Neuronal stem cell (in vitro differentiated cells): Measurements from ENCODE around the gene FBXO47.

Experiments
- DNase-seq: peaks from one replicate; pipeline ENCODE4 v3.0.0-alpha.2; 2013; ENCODE audit warnings: low spot score
- H2AFZ ChIP-seq: one replicate; pipeline ENCODE4 v1.6.1; 2013; ENCODE audit warnings: mild to moderate bottlenecking, low read length, inconsistent platforms
- H2AK5ac ChIP-seq: 2 replicates; pipeline ENCODE4 v1.6.1; 2013; ENCODE audit warnings: low read depth, mild to moderate bottlenecking, inconsistent platforms, low read length, moderate library complexity, mixed read lengths
- H2BK120ac ChIP-seq: 2 replicates; pipeline ENCODE4 v1.6.1; 2013; ENCODE audit warnings: low read depth, mild to moderate bottlenecking, inconsistent platforms, low read length, moderate library complexity, mixed read lengths
- H2BK12ac ChIP-seq: one replicate; pipeline ENCODE4 v1.6.1; 2013; ENCODE audit warnings: low read length, inconsistent platforms
- H2BK15ac ChIP-seq: 2 replicates; pipeline ENCODE4 v1.6.1; 2013; ENCODE audit warnings: mild to moderate bottlenecking, low read length, inconsistent platforms, mixed read lengths
- H2BK5ac ChIP-seq: one replicate; pipeline ENCODE4 v1.6.1; 2013; ENCODE audit warnings: inconsistent platforms, mild to moderate bottlenecking, low read length, moderate library complexity
- H3K14ac ChIP-seq: one replicate; pipeline ENCODE4 v1.6.1; 2013; ENCODE audit warnings: low read length, inconsistent platforms
- H3K18ac ChIP-seq: 2 replicates; pipeline ENCODE4 v1.6.1; 2013; ENCODE audit warnings: low read length, inconsistent platforms
- H3K23ac ChIP-seq: 2 replicates; pipeline ENCODE4 v1.6.1; 2013; ENCODE audit warnings: low read depth, mild to moderate bottlenecking, mixed read lengths, low read length, inconsistent platforms; ENCODE audit not compliant: poor library complexity
- H3K27ac ChIP-seq: replicated peaks from 3 replicates; pipeline ENCODE4 v1.5.1; 2013; ENCODE audit warnings: low read length, inconsistent platforms
- H3K27me3 ChIP-seq, 3 experiments: 2 replicates each; pipeline ENCODE4 v1.6.1; 2013; ENCODE audit warnings: low read length in 3 of 3, mild to moderate bottlenecking in 2 of 3, inconsistent platforms in 1 of 3, low read depth in 1 of 3, mixed read lengths in 1 of 3, moderate library complexity in 1 of 3; ENCODE audit not compliant: control insufficient read depth in 3 of 3, insufficient read depth in 3 of 3
- H3K36me3 ChIP-seq, 2 donors: replicated peaks in 1 of 2; 2 replicates each; pipeline ENCODE4 v1.6.1; 2013; ENCODE audit warnings: low read length in 2 of 2; ENCODE audit not compliant: control insufficient read depth in 2 of 2, insufficient read depth in 2 of 2
- H3K4ac ChIP-seq: 2 replicates; pipeline ENCODE4 v1.6.1; 2013; ENCODE audit warnings: inconsistent platforms, mild to moderate bottlenecking, low read length, moderate library complexity
- H3K4me1 ChIP-seq, 2 donors: 1 replicate in 1 of 2; 2 replicates in 1 of 2; pipeline ENCODE4 v1.6.1; 2013; ENCODE audit warnings: low read length in 2 of 2, low read depth in 1 of 2; ENCODE audit not compliant: control insufficient read depth in 2 of 2, insufficient read depth in 1 of 2
- H3K4me2 ChIP-seq: one replicate; pipeline ENCODE4 v1.6.1; 2013; ENCODE audit warnings: mild to moderate bottlenecking, low read length, inconsistent platforms; ENCODE audit not compliant: insufficient read depth, poor library complexity, severe bottlenecking
- H3K4me3 ChIP-seq, 2 donors: 2 replicates each; pipeline ENCODE4 v1.5.1; 2013; ENCODE audit warnings: low read length in 2 of 2, mild to moderate bottlenecking in 2 of 2, inconsistent platforms in 1 of 2, moderate library complexity in 1 of 2
- H3K79me1 ChIP-seq: one replicate; pipeline ENCODE4 v1.6.1; 2013; ENCODE audit warnings: low read depth, mild to moderate bottlenecking, inconsistent platforms, low read length, moderate library complexity
- H3K9ac ChIP-seq: one replicate; pipeline ENCODE4 v1.6.1; 2013; ENCODE audit warnings: mild to moderate bottlenecking, low read depth, low read length, inconsistent platforms; ENCODE audit not compliant: poor library complexity
- H3K9me3 ChIP-seq, 2 donors: replicated peaks in 1 of 2; 2 replicates each; pipeline versions ENCODE3 to v1.6.1; 2013; ENCODE audit warnings: low read length in 2 of 2, mild to moderate bottlenecking in 2 of 2, inconsistent platforms in 1 of 2, low read depth in 1 of 2, mixed read lengths in 1 of 2, moderate library complexity in 1 of 2; ENCODE audit not compliant: control insufficient read depth in 2 of 2, insufficient read depth in 1 of 2
- H4K8ac ChIP-seq: one replicate; pipeline ENCODE4 v1.6.1; 2013; ENCODE audit warnings: low read depth, mild to moderate bottlenecking, inconsistent platforms, low read length, moderate library complexity
- H4K91ac ChIP-seq: one replicate; pipeline ENCODE4 v1.6.1; 2013; ENCODE audit warnings: low read length, low read depth, mild to moderate bottlenecking, inconsistent platforms; ENCODE audit not compliant: poor library complexity
- WGBS, 2 donors: extraction: QIAGEN DNeasy Blood & Tissue Kit; methylation state at CpG; one replicate each; pipeline ENCODE4 v1.1.7; 2013; ENCODE audit warnings: missing lambda C conversion rate in 2 of 2, mixed read lengths in 1 of 2; ENCODE audit not compliant: insufficient read length in 2 of 2, insufficient replicate concordance in 1 of 2; ENCODE audit errors: extremely low coverage in 2 of 2; 5-methylcytosine and 5-hydroxymethylcytosine counted together

The FBXO47 gene

DNA sequence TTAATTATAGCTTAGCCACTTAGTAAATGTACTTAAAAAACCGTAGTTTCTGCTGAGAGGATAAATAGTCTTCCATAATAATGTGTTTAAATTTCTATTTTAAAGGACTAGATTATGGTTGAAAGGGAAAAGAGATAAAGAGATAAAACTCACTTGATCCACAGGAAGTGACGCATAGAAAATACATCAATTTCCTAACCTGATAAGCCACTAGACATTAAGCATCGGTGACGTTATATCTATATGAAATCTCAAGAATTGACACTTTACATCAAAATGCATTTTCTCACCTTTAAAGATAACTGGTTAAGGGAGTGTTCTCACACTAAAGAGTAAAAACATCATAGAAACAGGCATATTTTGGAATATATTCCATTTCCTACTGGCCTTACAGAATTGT, 5.8 kb downstream of the FBXO47 start:
- DNase-seq: no peak
- no peak overlapping the region for H3K18ac ChIP-seq
- no CpG with 5 or more reads among the region's 4 CpGs for WGBS, 2 donors
- no peak overlapping the region for H2AFZ ChIP-seq
- peaks cover 0 to 4% (median 0%) of the 10 kb centered on the region in 3 experiments for H3K27me3 ChIP-seq
- no peak overlapping the region for H4K91ac ChIP-seq
- no peak overlapping the region for H2BK5ac ChIP-seq
- H3K14ac ChIP-seq: no peak overlapping the region
- no peak overlapping the region for H2BK12ac ChIP-seq
- no peak overlapping the region for H3K23ac ChIP-seq
- no peak overlapping the region for H2BK120ac ChIP-seq
- no peak overlapping the region for H4K8ac ChIP-seq
- peaks cover 0 to 1% of the 10 kb centered on the region in 2 donors for H3K9me3 ChIP-seq
- no peak overlapping the region for H3K27ac ChIP-seq
- no peak overlapping the region for H2BK15ac ChIP-seq
- no peak overlapping the region for H3K4ac ChIP-seq
- H2AK5ac ChIP-seq: no peak overlapping the region
- H3K9ac ChIP-seq: no peak overlapping the region
- no peaks in the 10 kb centered on the region for H3K79me1 ChIP-seq
- H3K4me1 ChIP-seq: no peaks in the 10 kb centered on the region
- no peak overlapping the region for H3K4me3 ChIP-seq
- no peak overlapping the region for H3K4me2 ChIP-seq
- no peaks in the 10 kb centered on the region for H3K36me3 ChIP-seq

DNA sequence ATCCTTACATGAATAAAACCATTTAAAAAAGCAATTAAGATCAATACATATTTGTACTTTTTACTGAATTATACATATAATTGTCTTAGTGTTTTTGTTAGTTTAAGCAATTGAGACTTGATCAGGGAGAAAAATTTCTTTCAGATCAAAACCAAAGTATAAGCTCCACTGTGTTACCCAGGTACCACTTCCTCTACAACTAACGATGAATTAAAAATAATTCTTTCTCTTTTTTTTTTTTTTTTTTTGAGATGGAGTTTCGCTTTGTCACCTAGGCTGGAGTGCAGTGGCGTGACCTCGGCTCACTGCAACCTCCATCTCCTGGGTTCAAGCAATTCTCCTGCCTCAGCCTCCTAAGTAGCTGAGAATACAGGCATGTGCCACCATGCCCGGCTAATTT, 6.8 kb downstream of the FBXO47 start:
- no peak overlapping the region for H3K4me3 ChIP-seq
- WGBS, 2 donors: no CpG with 5 or more reads among the region's 5 CpGs

DNA sequence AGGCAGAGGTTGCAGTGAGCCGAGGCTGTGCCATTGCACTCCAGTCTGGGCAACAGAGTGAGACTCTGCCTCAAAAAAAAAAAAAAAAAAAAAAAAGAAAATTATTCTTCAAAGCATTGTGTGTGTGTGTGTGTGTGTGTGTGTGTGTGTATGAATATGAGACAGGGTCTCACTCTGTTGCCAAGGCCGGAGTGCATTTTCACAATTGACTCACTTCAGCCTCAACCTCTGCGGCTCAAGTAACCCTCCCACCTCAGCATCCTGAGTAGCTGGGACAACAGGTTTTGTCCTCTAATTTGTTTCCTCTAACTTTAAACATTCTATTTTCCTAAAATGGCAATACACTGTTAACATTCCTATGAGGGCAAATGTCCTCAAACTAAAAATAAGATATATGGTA, 7.7 kb downstream of the FBXO47 start:
- Histone ChIP-seq H3K9me3 (no peaks in the 10 kb centered on the region), H2BK12ac (no peak overlapping the region), H3K27me3 (peaks cover 0 to 4% (median 0%) of the 10 kb centered on the region in 3 experiments), H3K4me2 (no peak overlapping the region), H3K23ac (no peak overlapping the region), H3K79me1 (no peaks in the 10 kb centered on the region), H3K9ac (no peak overlapping the region), H4K8ac (no peak overlapping the region), H3K27ac (no peak overlapping the region), H2BK15ac (no peak overlapping the region), H2AFZ (no peak overlapping the region), H2BK120ac (no peak overlapping the region), H3K36me3 (no peaks in the 10 kb centered on the region), H4K91ac (no peak overlapping the region), H2AK5ac (no peak overlapping the region), H2BK5ac (no peak overlapping the region), H3K4me3 (no peak overlapping the region), H3K4ac (no peak overlapping the region), H3K4me1 (no peaks in the 10 kb centered on the region), H3K18ac (no peak overlapping the region), H3K14ac (no peak overlapping the region)
- WGBS, 2 donors: no CpG with 5 or more reads among the region's 3 CpGs
- no peak for DNase-seq

More for the DNA sequence above, 6.8 kb downstream of the FBXO47 start:
- Histone ChIP-seq H2BK12ac (no peak overlapping the region), H2AK5ac (no peak overlapping the region), H3K36me3 (no peaks in the 10 kb centered on the region), H3K23ac (no peak overlapping the region), H3K4ac (no peak overlapping the region), H3K27ac (no peak overlapping the region), H3K4me1 (no peaks in the 10 kb centered on the region), H2BK5ac (no peak overlapping the region), H2AFZ (no peak overlapping the region), H3K79me1 (no peaks in the 10 kb centered on the region), H4K8ac (no peak overlapping the region), H2BK120ac (no peak overlapping the region), H2BK15ac (no peak overlapping the region), H3K27me3 (peaks cover 0 to 4% (median 0%) of the 10 kb centered on the region in 3 experiments), H3K9ac (no peak overlapping the region), H3K4me2 (no peak overlapping the region), H3K18ac (no peak overlapping the region), H3K9me3 (no peaks in the 10 kb centered on the region), H3K14ac (no peak overlapping the region), H4K91ac (no peak overlapping the region)
- no peak for DNase-seq

DNA sequence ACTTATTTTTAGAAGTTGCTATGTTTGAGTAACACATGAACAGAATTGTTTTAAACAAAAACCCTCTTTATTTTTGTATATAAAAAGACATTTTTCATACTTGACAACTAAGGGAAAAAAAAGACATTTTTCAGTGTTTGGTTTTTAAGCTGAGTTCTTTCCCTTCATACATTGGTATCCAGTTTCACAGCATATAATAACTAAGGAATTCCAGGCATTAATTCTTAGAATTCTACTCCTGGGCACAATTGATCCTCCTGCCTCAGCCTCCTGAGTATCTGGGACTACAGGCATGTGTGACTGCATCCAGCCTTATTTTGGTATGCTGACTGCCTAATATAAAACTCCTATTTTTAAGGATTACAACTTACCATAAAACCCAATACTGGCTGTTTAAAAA, 8.4 kb downstream of the FBXO47 start:
- Histone ChIP-seq H3K79me1 (no peaks in the 10 kb centered on the region), H3K9me3 (no peaks in the 10 kb centered on the region), H3K4me1 (no peaks in the 10 kb centered on the region), H2BK120ac (no peak overlapping the region), H3K4ac (no peak overlapping the region), H3K9ac (no peak overlapping the region), H3K18ac (no peak overlapping the region), H3K27me3 (peaks cover 0 to 4% (median 0%) of the 10 kb centered on the region in 3 experiments), H2AK5ac (no peak overlapping the region), H3K27ac (no peak overlapping the region), H3K4me3 (no peak overlapping the region), H4K8ac (no peak overlapping the region), H3K14ac (no peak overlapping the region), H2BK12ac (no peak overlapping the region), H3K36me3 (no peaks in the 10 kb centered on the region), H3K4me2 (no peak overlapping the region), H3K23ac (no peak overlapping the region), H2BK5ac (no peak overlapping the region), H4K91ac (no peak overlapping the region), H2BK15ac (no peak overlapping the region), H2AFZ (no peak overlapping the region)
- no peak for DNase-seq
